Activated naive CD4-positive, alpha-beta T cell treated with Interleukin-2 at 50 U/mL for 16 hours (primary cell): Measurements from ENCODE around the gene BCL6.
"Not testable (repeated sequence)": the region's sequence is repeated elsewhere in the genome, so short reads cannot be mapped to it uniquely, and the experiment has no call there.

Source experiments
- DNase-seq: peaks from one replicate; pipeline ENCODE4 v3.0.0-alpha.2; 2020

The BCL6 gene

GRCh38 chr3:187709155-187709554 is 36.1 kb downstream of the BCL6 start:
- no peak for DNase-seq

- DNase-seq, result no peak
Observed at GRCh38 chr3:187708696-187709095, 36.6 kb downstream of the BCL6 start.

GRCh38 chr3:187706971-187707370 is 38.3 kb downstream of the BCL6 start:
- DNase-seq, result no peak

GRCh38 chr3:187705164-187705563 is 40.1 kb downstream of the BCL6 start:
- DNase-seq, result no peak

GRCh38 chr3:187702507-187703033 is 42.7 kb downstream of the BCL6 start, which contains the start of gene RTP2:
RTP2 (minus strand) TSS chr3:187702557; CDS start chr3:187702128, 429 bp downstream.
- DNase-seq, result no peak

GRCh38 chr3:187700249-187700648 is 45.0 kb downstream of the BCL6 start:
- no peak for DNase-seq

GRCh38 chr3:187698499-187699399 is 46.5 kb downstream of the BCL6 start:
- DNase-seq, result no peak

GRCh38 chr3:187696021-187696420 is 49.2 kb downstream of the BCL6 start:
- DNase-seq, result no peak

GRCh38 chr3:187695449-187695848 is 49.8 kb downstream of the BCL6 start:
- DNase-seq, result no peak

GRCh38 chr3:187694801-187695200 is 50.5 kb downstream of the BCL6 start:
- DNase-seq, result no peak

GRCh38 chr3:187693431-187693830 is 51.8 kb downstream of the BCL6 start:
- no peak for DNase-seq

- DNase-seq, result no peak
Observed at GRCh38 chr3:187689984-187690383, 55.3 kb downstream of the BCL6 start.

- no peak for DNase-seq
Observed at GRCh38 chr3:187686621-187687273, 58.5 kb downstream of the BCL6 start.

GRCh38 chr3:187685948-187686347 is 59.3 kb downstream of the BCL6 start:
- DNase-seq, result no peak

GRCh38 chr3:187684880-187685279 is 60.4 kb downstream of the BCL6 start:
- DNase-seq, result peak; percentile 6

- no peak for DNase-seq
Observed at GRCh38 chr3:187684444-187684843, 60.8 kb downstream of the BCL6 start.

- DNase-seq, result not testable (repeated sequence)
Observed at GRCh38 chr3:187681756-187682155, 63.5 kb downstream of the BCL6 start.

- peak; percentile 71 for DNase-seq
Observed at GRCh38 chr3:187679638-187680396, 65.5 kb downstream of the BCL6 start.

GRCh38 chr3:187678726-187679268 is 66.5 kb downstream of the BCL6 start:
- DNase-seq, result peak; percentile 6

- no peak for DNase-seq
Observed at GRCh38 chr3:187677604-187678003, 67.7 kb downstream of the BCL6 start.

GRCh38 chr3:187673012-187673411 is 72.3 kb downstream of the BCL6 start:
- no peak for DNase-seq
